GM12875 (cell line): ENCODE measurements around the gene QSOX1.
A peak's percentile ranks its signal among the peaks of the same experiment; 100 is the strongest.

ENCODE experiments used
- H3K4me3 ChIP-seq: one replicate; pipeline ENCODE4 v1.5.1; 2011; ENCODE audit warnings: low read depth, low read length, control low read depth
- TF ChIP-seq, protein P1 (sequence below): IDR thresholded peaks from 2 replicates; pipeline ENCODE4 v1.5.1; 2011; ENCODE audit warnings: low read depth, mild to moderate bottlenecking, control low read depth, inconsistent platforms, low read length, moderate library complexity, borderline replicate concordance; ENCODE audit not compliant: insufficient read depth

Gene QSOX1, protein sequence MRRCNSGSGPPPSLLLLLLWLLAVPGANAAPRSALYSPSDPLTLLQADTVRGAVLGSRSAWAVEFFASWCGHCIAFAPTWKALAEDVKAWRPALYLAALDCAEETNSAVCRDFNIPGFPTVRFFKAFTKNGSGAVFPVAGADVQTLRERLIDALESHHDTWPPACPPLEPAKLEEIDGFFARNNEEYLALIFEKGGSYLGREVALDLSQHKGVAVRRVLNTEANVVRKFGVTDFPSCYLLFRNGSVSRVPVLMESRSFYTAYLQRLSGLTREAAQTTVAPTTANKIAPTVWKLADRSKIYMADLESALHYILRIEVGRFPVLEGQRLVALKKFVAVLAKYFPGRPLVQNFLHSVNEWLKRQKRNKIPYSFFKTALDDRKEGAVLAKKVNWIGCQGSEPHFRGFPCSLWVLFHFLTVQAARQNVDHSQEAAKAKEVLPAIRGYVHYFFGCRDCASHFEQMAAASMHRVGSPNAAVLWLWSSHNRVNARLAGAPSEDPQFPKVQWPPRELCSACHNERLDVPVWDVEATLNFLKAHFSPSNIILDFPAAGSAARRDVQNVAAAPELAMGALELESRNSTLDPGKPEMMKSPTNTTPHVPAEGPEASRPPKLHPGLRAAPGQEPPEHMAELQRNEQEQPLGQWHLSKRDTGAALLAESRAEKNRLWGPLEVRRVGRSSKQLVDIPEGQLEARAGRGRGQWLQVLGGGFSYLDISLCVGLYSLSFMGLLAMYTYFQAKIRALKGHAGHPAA

GRCh38 chr1:180154325-180155181 is at the start of gene QSOX1:
TSS of gene QSOX1 (plus strand) at chr1:180154869. CDS start at chr1:180154908, 39 bp downstream.
- H3K4me3 ChIP-seq: peak within 1 kb of the TSS; percentile 88
- TF ChIP-seq, protein P1, sequence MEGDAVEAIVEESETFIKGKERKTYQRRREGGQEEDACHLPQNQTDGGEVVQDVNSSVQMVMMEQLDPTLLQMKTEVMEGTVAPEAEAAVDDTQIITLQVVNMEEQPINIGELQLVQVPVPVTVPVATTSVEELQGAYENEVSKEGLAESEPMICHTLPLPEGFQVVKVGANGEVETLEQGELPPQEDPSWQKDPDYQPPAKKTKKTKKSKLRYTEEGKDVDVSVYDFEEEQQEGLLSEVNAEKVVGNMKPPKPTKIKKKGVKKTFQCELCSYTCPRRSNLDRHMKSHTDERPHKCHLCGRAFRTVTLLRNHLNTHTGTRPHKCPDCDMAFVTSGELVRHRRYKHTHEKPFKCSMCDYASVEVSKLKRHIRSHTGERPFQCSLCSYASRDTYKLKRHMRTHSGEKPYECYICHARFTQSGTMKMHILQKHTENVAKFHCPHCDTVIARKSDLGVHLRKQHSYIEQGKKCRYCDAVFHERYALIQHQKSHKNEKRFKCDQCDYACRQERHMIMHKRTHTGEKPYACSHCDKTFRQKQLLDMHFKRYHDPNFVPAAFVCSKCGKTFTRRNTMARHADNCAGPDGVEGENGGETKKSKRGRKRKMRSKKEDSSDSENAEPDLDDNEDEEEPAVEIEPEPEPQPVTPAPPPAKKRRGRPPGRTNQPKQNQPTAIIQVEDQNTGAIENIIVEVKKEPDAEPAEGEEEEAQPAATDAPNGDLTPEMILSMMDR: 0 out of 2 replicates have a peak, but pooled peaks have one; percentile 8

GRCh38 chr1:180112091-180112490 is 42.6 kb upstream of the QSOX1 start:
- no peak overlapping the region for H3K4me3 ChIP-seq
- TF ChIP-seq, protein P1: no peak

DNA sequence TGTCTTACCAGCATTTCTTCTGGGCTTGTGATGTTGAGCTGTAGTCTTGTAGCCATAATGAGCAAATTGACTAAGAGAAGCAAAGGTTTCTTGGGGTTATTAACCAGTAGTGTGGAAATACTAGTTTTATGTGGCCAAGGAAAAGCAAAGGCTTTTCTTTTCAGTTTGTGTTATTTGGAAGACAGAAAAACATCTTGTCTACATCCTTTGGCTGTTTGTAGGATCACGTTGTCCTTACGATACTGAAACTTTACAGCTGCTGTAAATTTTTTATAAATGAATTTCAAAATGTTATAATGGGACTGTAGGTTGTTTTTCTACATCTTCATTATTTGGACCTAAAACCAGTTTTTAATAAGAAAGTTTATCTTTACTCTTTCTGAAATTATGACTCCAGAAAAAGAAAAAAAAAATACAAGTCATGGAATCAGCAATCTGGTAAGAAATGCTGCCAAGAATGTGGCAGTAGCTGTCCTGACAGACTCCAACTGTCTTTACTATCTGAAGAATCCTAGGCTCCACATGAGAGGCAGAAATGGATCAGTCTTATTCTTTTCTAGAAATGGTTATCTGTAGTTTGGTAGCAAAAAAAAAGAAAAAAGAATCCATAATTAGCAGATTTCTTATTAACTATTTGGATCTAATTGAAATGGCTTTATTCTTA is 41.6 kb upstream of the QSOX1 start:
- TF ChIP-seq, protein P1: no peak
- H3K4me3 ChIP-seq: no peak overlapping the region

- TF ChIP-seq, protein P1: no peak
- H3K4me3 ChIP-seq: no peak overlapping the region
These were observed 40.2 kb upstream of the QSOX1 start for GRCh38 chr1:180114396-180114945.

DNA sequence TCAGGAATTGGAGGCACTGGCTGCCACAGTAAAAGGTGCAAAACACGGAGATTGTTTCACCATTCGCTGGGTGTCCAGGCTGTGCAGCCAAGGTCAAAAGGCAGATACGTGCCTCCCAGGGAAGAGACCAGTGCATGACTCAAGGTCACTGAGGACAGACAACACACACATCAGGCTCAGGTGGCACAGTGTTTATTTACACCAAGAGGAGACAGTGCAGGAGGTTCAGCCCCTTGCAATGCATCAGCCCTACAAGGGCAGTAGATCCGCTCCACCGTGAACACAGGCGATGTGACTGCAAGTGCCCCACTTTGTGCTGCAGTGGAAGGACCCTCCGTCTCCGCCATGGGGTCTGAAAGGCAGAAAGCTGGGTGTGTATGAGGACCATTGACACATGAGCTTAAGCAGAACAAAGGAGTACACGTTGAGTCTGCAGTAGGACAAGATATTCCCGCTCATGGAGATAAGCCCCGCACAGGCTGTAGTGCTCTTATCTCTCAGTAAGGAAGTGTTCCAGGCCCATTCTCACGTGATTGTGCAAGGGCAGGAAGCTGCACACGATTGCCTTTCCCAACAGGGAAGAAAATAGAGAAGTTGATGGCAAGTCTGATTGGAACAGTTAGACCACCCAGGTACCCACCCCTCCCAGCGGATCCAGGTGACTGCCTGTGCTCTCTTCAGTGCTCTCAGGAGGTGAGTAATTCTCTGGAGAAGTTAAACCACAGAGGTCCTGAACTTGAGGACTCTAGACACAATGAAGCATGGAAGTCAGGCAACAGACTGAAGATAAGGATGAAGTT is 37.5 kb upstream of the QSOX1 start:
- no peak overlapping the region for H3K4me3 ChIP-seq
- TF ChIP-seq, protein P1: no peak
